Measurements from ENCODE around the gene SP2.
A peak's percentile ranks its signal among the peaks of the same experiment; 100 is the strongest.
"Not testable (repeated sequence)": the region's sequence is repeated elsewhere in the genome, so short reads cannot be mapped to it uniquely, and the experiment has no call there.

Gene SP2

DNA sequence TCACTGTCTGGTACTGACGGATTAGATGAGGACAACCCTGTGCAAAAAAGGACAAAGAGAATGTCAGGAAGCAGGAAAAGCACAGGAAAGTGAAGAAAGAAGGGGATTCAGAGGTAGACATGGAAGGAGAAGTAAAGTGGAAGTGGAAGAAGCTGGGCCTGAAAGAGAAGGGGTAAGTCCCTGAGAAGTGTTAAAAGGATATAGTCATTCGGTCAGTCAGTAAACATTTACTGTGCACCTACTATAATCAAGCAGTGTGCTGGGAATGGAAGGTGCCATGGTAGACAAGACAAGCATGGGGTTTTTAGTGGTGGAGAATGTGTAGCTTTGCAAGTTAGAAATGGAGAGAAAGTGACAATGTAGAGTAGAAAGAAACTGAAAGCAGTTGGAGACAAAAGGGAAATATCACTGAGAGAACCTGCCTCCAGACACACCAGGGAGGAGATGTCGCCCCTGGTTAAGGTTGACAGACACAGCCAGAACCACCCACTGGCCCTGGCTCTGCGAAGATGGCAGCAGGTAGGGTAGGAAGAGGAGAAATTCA lies 4.4 kb upstream of the SP2 start:
- DNase-seq: no peak

DNA sequence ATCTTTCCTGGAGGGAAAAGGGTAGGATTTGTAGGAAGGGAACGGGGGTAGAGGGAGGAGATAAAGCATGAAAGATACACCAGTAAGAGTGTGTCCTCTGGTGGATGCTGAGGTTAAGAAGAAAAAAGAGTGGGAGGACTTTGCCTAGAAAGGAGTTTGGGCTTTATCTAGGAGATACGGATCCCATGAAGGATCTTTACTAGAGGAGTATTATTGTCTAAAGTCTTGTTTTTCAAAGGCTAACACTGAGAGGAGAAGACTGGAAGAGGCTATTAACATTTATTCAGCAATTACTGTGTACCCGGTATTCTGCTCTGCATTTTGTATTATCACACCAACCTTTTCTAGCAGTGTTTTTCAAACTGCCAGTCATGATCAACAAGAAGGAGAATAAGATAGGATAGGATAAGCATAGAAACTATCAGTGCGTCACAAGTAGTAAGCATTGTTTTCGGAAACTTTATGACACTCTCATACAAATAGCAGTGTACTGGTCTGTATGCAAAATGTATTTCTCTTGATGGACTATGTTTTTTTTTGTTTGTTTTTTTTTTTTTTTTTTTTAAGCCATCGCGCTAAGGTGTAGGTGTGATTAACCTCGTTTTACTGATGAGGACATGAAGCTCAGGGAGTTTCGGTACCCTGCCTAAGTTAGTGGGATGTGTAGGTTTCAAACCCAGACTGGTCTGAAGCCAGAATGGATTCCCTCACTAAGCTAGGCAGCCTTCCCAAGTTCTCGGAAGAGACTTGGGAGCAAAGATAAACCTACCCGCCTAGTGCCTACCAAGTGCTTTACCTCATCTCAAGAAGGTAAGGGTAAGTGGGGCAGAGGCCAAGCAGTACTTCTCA lies 1.3 kb upstream of the SP2 start:
- DNase-seq: no peak

DNA sequence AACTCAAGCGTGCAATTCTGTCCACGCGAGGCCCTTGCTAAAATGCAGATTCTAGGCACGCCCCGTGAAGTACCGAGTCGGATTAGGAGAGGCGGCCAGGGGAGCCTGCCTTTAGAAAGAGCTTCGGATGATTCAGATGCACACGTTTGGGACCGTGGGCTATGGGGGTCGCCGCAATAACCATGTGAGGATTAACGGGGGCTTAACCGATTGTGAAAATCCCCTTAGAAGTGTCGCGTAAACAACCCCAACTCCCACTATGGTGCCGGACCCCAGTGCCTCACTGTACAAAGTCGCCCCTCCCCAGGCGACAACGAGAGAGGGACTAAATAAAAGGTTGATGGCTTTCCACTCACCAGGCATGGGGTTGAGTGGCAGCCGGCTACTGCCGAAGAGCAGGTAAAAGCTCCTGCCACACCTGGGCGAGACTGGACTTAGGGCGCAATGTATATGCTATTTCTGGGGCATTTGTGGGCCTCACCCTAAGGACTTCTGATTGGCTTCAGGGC lies 635 bp upstream of the SP2 start:
- peak; percentile 37 for DNase-seq

DNA sequence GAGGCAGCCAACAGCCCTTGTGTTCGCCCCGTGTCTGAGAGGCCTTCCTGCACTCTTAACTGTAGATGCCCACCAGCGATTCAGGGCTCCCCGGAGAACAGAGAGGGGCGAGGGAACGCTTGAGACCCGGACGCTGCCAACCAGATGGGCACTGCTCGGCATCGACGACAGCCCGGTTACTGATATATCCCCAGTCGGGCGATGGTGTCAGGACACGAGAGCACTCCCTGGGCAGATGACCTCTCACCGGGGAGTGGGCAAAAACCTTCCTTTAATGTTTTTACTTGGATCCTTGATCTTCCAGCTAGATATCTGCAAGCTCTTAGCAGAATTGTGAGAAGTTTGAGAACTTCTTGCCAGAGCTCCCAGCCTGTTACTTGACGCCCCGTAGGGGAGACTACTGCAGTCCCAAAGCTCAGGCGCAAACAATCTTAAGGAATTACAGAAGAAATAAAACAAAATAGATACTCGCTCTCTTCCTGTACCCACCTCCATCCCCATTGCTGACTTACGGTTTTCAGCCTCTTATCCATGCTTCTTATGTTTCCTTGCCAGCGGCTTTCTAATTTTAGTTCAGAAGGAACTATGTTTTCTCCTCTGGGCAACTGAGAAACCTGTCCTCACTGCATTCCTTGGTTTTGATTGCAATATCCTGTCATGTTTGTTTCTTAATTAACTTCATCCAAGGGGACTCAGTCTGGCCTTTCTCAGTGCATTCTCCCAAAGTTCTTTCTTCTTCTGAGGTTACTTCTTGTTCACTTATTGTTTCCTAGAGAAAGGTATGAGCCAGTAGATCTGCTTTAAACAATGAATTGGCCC lies 845 bp downstream of the SP2 start:
- DNase-seq: no peak

DNA sequence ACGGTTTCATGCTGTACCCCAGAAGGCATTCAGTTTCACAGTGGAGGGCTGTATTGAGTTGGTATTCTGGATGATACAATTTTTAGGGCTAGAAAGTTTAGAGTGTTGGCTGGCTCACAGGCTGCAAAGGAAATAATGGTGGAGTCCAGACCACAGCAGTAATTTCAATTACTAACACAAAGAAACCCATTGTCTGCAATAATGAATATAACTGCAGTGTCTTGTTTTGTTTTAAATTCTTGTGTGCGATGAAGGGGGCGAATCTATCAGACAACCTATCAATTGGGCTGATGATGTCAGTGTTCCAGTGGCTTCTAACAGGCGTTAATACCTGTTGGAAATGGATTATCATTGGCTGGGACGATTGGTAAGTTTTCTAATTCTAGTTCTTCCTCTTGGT lies 1.5 kb downstream of the SP2 start:
- no peak for DNase-seq

DNA sequence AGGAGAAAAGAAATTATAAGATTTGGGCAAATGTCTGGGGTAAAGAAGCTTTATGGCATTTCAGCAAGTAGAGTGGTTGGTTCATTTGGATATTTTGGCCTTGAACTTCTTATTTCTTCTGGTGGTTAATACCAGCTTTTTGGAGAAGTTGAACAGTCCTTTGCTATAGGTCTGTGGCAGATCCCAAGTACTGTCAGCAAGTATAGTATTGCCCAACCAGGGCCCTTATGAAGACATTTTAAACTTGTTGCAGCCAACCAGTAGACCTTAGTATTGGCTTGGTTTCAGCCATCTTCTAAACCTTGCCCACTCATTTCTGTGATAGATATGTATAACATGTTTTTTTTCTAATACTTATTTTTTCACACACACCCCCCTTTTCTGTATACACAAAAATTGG lies 2.2 kb downstream of the SP2 start:
- no peak for DNase-seq

DNA sequence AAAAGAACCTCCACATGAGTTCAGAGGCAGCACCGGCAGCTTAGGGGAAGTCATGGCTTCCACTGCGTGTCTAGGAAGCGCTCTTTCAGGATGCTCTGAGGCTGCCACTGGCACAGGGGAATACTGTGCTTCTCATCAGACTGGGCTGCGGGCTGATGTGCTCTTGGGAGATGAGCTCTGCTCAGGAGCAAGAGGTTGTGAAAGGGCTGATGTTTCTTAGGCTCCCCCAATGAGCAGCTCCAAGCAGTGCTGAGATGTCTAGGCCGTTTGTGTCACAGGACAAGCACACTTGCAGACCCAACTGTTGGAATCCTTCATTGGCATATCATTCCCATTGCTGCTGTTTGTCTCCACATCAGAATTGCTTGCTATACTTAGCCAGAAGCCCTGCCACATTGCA lies 3.6 kb downstream of the SP2 start:
- DNase-seq: no peak

DNA sequence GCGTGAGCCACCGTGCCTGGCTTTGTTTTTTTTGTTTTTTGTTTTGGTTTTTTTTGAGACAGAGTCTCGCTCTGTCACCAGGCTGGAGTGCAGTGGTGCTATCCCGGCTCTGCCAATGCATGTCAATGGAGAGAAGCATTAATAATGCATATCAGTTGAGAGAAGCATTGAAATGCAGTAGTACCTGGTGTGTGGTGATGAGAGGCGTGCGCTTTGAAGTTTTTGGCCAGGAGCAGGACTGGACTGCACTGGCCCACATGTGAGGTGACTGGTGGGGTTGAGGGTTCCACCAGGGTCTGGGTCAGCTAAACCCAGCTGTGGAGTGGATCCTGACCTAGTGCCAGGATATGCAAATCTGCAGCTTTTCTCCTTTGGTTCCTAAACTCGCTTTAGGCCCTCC lies 5.4 kb downstream of the SP2 start:
- no peak for DNase-seq

DNA sequence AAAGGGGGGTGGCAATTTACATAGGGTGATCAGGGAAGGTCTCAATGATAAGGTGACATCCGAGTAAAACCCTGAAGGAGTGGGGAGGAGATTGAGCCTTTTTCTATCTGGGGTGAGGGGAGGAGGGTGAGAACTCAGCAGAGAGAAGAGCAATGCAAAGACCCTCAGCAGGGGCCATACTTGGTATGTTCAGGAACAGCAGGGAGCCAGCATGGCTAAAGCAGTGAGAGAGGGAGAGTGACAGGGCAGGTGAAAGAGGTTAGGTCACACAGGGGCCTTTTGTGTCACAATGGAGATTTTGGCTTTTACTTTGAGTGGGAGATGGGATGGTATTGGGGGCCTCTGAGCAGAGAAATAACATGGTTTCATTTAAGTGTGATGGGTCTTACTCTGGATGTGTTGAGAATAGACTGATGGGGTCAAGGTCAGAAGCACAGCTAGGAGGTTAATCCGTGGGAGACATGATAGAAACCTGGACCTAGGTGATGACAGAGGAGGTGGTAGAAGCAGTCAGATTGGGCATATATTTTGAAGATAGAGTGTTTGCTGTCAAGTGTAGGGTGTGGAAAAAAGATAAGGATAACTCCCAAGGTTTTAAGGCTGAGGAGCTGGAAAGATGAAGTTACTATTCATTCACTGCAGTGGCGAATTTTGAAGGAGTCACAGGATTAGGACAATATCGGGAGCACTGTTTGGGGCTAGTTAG lies 6.2 kb downstream of the SP2 start:
- no peak for DNase-seq

DNA sequence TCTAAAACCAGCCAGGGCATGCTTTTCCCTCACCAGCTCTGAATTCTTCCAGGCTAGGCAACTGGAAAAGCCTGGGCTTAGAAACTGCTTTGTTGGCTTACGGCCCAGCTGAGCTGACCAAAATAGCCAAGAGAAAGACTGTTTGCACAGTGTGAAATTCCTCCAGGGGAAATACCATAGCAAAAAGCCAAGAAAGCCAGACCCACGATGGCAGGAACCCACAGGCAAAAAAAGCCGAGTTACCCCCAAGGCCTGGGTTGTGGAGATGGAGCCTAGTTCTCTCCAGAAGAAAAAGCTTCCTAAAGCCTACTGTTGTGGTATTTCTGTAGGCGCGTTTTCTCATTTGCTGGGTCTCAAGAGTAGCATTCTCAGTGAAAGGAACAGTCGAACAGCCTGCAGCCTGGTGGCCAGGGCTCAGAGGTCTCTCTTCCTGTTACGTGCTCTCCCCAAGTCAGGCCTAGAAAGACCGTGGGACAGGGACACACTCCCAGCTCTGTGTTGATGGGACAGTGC lies 9.2 kb downstream of the SP2 start:
- no peak for DNase-seq

DNA sequence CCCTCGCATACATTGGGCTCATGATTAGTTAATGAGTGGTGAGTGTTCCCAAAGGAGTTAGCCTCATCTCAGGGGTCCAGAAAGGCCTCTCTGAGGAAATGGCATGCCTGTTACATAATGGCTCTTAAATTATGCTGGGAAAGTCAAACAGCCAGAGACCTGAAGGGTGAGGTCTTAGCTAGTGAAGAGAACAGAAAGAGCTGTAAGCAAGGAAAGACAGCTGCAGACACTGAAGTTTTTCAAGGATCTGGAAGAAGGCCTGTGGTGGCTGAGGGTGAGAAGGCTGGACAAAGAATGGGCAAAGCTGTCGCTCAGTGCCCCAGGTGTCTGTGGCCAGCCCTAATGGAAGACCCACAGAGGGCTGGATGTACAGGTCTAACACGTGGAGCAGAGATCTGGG lies 10.4 kb downstream of the SP2 start:
- DNase-seq: no peak

DNA sequence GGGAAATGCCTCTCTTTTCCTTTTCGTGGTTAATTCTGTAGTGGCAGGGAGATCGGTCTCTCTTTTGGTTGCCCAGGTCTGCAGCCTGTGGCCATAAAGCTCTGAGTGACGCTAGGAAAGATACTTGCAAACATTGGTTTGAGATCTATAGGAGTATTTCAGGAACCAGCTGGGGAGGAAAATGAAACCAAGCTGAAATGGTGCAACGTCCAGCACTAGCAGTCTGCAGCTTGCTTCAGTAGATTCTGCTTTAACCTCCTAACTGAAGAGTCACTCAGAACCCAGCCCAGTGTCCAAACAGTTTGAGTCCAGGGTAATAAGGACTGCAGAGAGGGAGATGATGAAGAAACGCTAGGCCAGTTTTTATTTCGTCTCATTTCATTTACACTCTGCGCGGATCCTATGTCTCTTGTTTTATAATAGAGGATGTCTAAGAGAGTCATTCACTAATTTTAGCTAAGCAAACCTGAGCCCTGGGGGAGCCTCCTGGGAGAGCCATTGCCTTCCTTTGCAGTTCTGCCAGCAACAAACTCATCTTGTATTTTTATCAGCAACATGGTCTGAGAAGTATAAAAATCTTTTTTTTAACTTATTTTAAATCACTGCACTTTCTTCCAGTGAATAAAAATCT lies 12.0 kb downstream of the SP2 start:
- no peak for DNase-seq

DNA sequence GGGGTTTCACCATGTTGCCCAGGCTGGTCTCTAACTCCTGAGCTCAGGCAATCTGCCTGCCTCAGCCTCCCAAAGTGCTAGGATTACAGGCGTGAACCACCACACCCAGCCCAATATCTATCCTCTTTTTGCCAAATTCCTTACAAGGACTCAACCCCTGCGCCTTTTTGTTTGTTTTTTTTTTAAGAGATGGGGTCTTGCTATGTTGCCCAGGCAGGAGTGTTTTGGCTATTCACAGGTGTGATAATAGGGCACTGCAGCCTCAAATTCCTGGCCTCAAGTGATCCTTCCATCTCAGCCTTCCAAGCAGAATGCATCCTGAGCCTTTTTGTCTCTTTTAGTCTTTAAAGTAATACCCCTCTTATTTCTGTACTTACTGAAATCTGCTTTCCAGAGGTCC lies 17.0 kb downstream of the SP2 start:
- DNase-seq: no peak

DNA sequence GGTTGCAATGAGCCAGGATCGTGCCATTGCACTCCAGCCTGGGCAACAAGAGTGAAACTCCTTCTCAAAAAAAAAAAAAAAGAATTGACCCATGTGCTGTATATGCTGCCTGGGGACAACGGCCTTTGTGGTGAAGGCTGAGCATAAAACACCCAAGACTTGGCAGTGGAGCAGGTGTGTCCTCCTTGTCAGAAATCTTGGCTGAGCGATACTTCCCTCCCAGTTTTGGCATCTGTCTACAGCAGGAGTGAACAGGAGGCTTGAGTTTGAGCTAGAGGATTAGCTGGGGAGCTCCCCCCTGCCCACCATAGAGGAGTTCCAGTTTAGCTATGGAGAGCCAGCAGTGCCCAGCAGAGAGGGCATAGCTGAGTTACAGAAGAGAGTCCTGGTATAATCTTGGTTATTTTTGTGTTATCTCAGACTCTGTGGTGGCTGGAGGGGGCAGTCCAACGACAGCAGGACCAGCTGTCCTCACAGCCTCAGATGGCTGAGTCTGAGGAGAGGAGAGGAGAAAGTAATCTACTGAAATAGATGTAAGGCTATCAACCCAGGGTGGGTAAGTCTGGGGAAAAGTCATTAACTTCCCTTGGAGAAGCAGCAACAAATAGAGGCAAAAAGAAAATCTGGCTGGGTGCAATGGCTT lies 18.4 kb downstream of the SP2 start:
- no peak for DNase-seq

DNA sequence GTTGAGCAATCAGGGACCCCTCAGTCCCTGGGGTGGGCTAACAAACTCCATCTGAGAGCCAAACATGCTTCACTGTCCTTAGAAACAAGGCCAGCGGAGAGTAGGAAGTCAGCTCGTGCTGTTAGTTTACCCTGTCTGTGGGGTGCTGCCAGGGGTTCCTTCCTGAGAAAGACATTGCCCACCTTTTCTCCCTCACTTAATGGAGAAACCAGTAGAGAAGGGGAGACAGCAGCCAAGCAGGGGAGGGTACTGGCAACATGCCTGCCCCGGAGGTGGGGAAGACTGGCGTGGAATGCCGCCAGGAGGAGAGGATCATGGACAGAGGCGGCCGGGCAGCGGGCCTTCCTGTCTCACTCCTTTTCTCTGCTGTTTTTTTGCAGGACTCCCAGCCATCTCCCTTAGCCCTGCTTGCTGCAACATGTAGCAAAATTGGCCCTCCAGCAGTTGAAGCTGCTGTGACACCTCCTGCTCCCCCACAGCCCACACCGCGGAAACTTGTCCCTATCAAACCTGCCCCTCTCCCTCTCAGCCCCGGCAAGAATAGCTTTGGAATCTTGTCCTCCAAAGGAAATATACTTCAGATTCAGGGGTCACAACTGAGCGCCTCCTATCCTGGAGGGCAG lies 19.9 kb downstream of the SP2 start:
- DNase-seq: no peak

DNA sequence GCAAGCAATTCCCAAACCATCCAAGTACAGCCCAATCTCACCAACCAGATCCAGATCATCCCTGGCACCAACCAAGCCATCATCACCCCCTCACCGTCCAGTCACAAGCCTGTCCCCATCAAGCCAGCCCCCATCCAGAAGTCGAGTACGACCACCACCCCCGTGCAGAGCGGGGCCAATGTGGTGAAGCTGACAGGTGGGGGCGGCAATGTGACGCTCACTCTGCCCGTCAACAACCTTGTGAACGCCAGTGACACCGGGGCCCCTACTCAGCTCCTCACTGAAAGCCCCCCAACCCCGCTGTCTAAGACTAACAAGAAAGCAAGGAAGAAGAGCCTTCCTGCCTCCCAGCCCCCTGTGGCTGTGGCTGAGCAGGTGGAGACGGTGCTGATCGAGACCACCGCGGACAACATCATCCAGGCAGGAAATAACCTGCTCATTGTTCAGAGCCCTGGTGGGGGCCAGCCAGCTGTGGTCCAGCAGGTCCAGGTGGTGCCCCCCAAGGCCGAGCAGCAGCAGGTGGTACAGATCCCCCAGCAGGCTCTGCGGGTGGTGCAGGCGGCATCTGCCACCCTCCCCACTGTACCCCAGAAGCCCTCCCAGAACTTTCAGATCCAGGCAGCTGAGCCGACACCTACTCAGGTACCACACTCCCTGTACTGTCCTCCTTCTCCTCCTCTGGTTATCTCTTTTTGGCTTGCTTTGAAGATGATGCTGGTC lies 20.6 kb downstream of the SP2 start:
- DNase-seq: no peak

DNA sequence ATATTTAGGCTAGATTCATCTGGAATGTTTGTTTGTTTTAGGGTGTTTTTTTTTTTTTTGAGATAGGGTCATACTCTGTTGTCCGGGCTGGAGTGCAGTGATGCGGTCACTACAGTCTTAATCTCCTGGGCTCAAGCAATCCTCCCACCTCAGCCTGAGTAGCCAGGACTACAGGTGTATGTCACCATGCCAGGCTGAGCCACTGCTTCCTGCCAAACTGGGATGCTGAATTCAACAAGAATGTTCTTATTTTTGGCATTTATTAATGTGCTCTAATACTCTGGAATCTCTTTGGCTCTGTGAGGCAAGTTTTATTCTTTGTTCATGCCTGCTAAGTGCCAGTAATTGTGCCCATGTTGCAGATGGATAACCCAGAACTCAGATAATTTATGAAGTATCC lies 21.5 kb downstream of the SP2 start:
- DNase-seq: no peak

DNA sequence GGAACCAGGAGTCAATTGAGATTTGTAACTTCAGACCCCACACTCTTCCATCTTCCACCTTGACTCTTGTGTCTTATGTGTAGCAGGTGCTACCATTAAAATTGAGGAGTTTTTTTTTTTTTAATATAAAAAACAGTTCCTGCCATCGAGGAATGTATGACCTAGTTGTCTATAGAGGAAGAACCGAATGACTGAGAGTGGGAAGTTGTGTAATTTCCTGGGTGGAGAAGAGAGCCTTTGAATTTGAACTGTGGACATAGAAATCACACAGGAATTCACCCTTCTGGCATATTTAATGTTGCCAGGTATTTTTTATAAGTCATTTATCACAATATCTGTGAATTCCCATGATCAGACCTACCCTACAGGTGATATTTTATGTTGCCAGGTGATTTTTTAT lies 22.0 kb downstream of the SP2 start:
- no peak for DNase-seq

DNA sequence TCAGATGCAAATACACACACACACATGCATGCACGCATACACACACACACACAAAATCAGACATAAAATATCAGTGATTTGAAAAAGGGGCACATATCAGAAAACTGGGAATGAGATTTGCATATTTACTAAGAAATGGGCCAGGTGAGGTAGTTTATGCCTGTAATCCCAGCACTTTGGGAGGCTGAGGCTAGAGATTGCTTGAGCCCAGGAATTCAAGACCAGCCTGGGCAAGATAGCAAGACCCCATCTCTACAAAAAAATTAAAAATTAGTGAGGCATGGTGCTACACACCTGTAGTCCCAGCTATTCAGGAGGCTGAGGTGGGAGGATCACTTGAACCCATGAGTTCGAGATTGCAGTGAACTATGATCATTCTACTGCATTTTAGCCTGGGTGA lies 23.0 kb downstream of the SP2 start:
- no peak for DNase-seq

DNA sequence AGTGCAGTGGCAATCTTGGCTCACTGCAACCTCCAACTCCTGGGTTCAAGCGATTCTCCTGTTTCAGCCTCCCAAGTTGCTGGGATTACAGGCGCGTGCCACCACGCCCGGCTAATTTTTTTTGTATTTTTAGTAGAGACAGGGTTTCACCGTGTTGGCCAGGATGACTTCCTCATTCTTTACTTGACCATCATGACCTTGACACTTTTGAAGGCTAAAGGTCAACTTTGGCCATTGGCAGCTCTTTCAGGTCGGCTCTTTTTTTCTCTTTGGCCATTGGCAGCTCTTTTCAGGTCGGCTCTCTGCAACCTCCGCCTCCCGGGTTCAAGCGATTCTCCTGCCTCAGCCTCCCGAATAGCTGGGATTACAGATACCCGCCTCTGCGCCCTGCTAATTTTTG lies 23.9 kb downstream of the SP2 start:
- not testable (repeated sequence) for DNase-seq

All from activated naive CD4-positive, alpha-beta T cell treated with anti-CD3 and anti-CD28 coated beads, Interleukin-2, amount 50 U/mL, for 16 hours (primary cell).